ENCODE data around the gene CYP17A1. TPM values are rescaled to one million over a fixed set of nuclear protein-coding genes. Genes with fewer than 3 reads are reported as not detected.
"Not testable (repeated sequence)": the region's sequence is repeated elsewhere in the genome, so short reads cannot be mapped to it uniquely, and the experiment has no call there.

The CYP17A1 gene
- total and polyA plus RNA-seq, 9 donors, result 0.40 to 348 (median 6.3) TPM; not detected in 1

GRCh38 chr10:102850025-102850518, 12.9 kb upstream of the CYP17A1 start:
- TF ChIP-seq EP300 (IDR thresholded peaks at IDR 0.05) (no peak), POLR2A (IDR thresholded peaks at IDR 0.05) (no peak), CTCF (IDR thresholded peaks at IDR 0.05) (no peak)
- intact Hi-C loops (cut with DNase I), result no loop called here
- Histone ChIP-seq H3K27me3 (no peaks in the 10 kb centered on the region), H3K4me3 (no peak overlapping the region), H3K4me1 (ENCODE audit: insufficient read depth) (peaks cover 4% of the 10 kb centered on the region), H3K36me3 (no peaks in the 10 kb centered on the region), H3K9me3 (no peaks in the 10 kb centered on the region), H3K27ac (no peak overlapping the region)
- WGBS, 3 donors, result 82 to 88% (median 84%) methylated on average over 9 of the region's 9 CpGs
- DNase-seq, result no peak

DNA sequence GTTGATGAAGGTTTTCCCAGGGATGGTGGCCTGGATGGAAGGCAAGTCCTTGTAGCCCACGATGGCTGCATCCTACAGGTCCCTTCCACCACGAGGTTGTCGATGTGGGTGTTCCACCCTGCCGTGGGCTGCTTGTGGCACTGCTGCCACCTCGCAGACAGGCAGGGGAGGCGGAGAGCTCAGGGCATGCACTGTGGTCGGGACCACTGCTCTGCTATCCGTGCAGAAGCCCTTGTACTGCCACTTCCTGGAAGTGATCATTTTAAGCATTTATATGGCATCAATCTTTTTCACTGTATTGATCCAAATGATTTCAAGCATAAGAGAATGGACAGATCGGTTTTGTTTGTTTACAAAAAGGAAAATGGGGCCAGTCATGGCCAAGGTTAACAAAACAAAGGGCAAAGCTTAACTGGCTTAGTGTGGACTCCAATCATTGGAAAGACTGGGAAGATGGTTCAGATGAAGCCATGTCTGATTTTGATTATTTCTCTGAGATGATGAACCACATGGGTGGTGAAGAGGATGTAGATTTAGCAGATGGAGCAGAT, 8.2 kb upstream of the CYP17A1 start:
- Histone ChIP-seq H3K36me3 (no peaks in the 10 kb centered on the region), H3K9me3 (no peaks in the 10 kb centered on the region), H3K4me1 (ENCODE audit: insufficient read depth) (no peaks in the 10 kb centered on the region), H3K27me3 (no peaks in the 10 kb centered on the region), H3K4me3 (no peak overlapping the region), H3K27ac (no peak overlapping the region)
- TF ChIP-seq POLR2A (IDR thresholded peaks at IDR 0.05), result no peak
- no peak for TF ChIP-seq EP300 (IDR thresholded peaks at IDR 0.05)
- no peak for TF ChIP-seq CTCF (IDR thresholded peaks at IDR 0.05)
- intact Hi-C loops (cut with DNase I), result no loop called here
- no peak for DNase-seq
- 81 to 85% (median 82%) methylated on average over 9 of the region's 9 CpGs for WGBS, 3 donors

GRCh38 chr10:102844190-102844776, 7.1 kb upstream of the CYP17A1 start:
- WGBS, 3 donors, result 72 to 87% (median 84%) methylated on average over 6 of the region's 6 CpGs
- H3K9me3 ChIP-seq; H3K36me3 ChIP-seq; intact Hi-C loops (cut with DNase I); H3K4me3 ChIP-seq; H3K4me1 ChIP-seq (ENCODE audit: insufficient read depth); H3K27ac ChIP-seq; DNase-seq; H3K27me3 ChIP-seq: not testable (repeated sequence)

- intact Hi-C loops (cut with DNase I); H3K27me3 ChIP-seq; H3K9me3 ChIP-seq; H3K27ac ChIP-seq; H3K4me3 ChIP-seq; DNase-seq; H3K36me3 ChIP-seq; H3K4me1 ChIP-seq (ENCODE audit: insufficient read depth): not testable (repeated sequence)
- whole genome bisulfite sequencing, 3 donors, result 44 to 62% (median 51%) methylated on average over 8 of the region's 8 CpGs
Measured at GRCh38 chr10:102843139-102843538, 5.9 kb upstream of the CYP17A1 start.

DNA sequence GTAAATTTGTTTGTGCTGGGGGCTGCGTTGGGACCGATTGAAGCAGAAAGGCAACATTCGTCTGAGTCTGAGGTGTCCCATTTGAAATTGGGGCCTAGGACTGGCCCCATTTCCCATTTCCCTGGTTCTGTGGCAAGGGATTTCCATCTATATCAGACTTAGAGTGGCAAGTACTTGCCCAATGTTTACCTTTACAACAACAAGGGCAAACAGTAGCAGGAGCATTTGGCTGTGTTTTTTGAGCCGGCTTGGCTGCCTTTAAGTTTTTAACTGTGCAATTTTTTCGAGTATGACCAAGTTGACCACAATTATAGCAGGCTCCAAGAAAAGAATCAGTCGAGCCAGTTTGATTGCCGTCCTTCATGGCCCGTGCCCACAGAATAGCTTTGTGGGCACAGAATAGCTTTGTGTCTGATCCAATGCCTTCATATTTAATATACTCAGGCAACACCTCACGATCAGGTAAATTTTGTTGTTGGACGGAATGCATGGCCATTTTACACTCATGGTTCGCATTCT, 4.7 kb upstream of the CYP17A1 start:
- H3K36me3 ChIP-seq, result no peaks in the 10 kb centered on the region
- no peak overlapping the region for H3K27ac ChIP-seq
- H3K4me1 ChIP-seq (ENCODE audit: insufficient read depth), result no peaks in the 10 kb centered on the region
- no peaks in the 10 kb centered on the region for H3K9me3 ChIP-seq
- TF ChIP-seq CTCF (IDR thresholded peaks at IDR 0.05) (no peak), EP300 (IDR thresholded peaks at IDR 0.05) (no peak), POLR2A (IDR thresholded peaks at IDR 0.05) (no peak)
- 77 to 85% (median 82%) methylated on average over 11 of the region's 11 CpGs for WGBS, 3 donors
- H3K27me3 ChIP-seq, result no peaks in the 10 kb centered on the region
- no peak overlapping the region for H3K4me3 ChIP-seq
- no peak for DNase-seq
- intact Hi-C loops (cut with DNase I), result no loop called here

GRCh38 chr10:102838276-102838927, 1.2 kb upstream of the CYP17A1 start:
- H3K36me3 ChIP-seq; DNase-seq; H3K27ac ChIP-seq; H3K27me3 ChIP-seq; H3K4me3 ChIP-seq; H3K4me1 ChIP-seq (ENCODE audit: insufficient read depth); H3K9me3 ChIP-seq: not testable (repeated sequence)
- intact Hi-C loops (cut with DNase I), result loop anchor here (5.0 to 10.0 kb wide), 8 partner anchors 59 to 406 kb away; partner anchors contain the start of gene RPEL1 (in 1 of the 4)
- 84 to 93% (median 86%) methylated on average over 9 of the region's 9 CpGs for WGBS, 3 donors

All from ovary (tissue), 9 donors.